Nephron (organoid): ENCODE results near the gene SEMA5B.
A peak's percentile ranks its signal among the peaks of the same experiment; 100 is the strongest.

Source experiments
- H3K27ac Mint-ChIP-seq, 3 experiments: 2 replicates each; pipeline ENCODE4 v1.8.0; 2020; ENCODE audit warnings: mixed read lengths in 3 of 3, mild to moderate bottlenecking in 2 of 3, moderate library complexity in 1 of 3
- H3K27me3 Mint-ChIP-seq: 2 replicates; pipeline ENCODE4 v1.8.0; 2021; ENCODE audit warnings: low read depth, mild to moderate bottlenecking, moderate library complexity, mixed read lengths
- H3K36me3 Mint-ChIP-seq: 2 replicates; pipeline ENCODE4 v1.8.0; 2020; ENCODE audit warnings: low read depth, mixed read lengths
- H3K4me1 Mint-ChIP-seq: 2 replicates; pipeline ENCODE4 v1.8.0; 2020; ENCODE audit warnings: mixed read lengths
- H3K4me3 Mint-ChIP-seq, 3 experiments: 2 replicates each; pipeline ENCODE4 v1.8.0; 2020; ENCODE audit warnings: mild to moderate bottlenecking in 3 of 3, mixed read lengths in 3 of 3, moderate library complexity in 2 of 3
- H3K9me3 Mint-ChIP-seq: 2 replicates; pipeline ENCODE4 v1.8.0; 2020; ENCODE audit warnings: mixed read lengths
- CTCF ChIP-seq, 3 experiments: fragments of 200-600 bp; sonication (generic); IDR thresholded peaks; one replicate each; pipeline ENCODE4 v1.5.0; 2021; ENCODE audit warnings: antibody characterized with exemption in 3 of 3; ENCODE audit not compliant: unreplicated experiment in 3 of 3

SEMA5B gene

GRCh38 chr3:123004201-123004918 lies 23.2 kb downstream of the SEMA5B start:
- Mint-ChIP-seq H3K27me3 (peaks cover 26% of the 10 kb centered on the region), H3K4me3 (no peak overlapping the region), H3K36me3 (no peaks in the 10 kb centered on the region), H3K27ac (no peak overlapping the region), H3K9me3 (no peaks in the 10 kb centered on the region), H3K4me1 (peaks cover 54% of the 10 kb centered on the region)
- TF ChIP-seq CTCF (IDR thresholded peaks at IDR 0.05; ENCODE audit: unreplicated experiment in 3 of 3): no peak

- no peak for TF ChIP-seq CTCF (IDR thresholded peaks at IDR 0.05; ENCODE audit: unreplicated experiment in 3 of 3)
- Mint-ChIP-seq H3K27me3 (peaks cover 30% of the 10 kb centered on the region), H3K27ac (no peak overlapping the region), H3K36me3 (no peaks in the 10 kb centered on the region), H3K4me1 (peaks cover 44% of the 10 kb centered on the region), H3K4me3 (no peak overlapping the region), H3K9me3 (no peaks in the 10 kb centered on the region)
These were observed 24.6 kb downstream of the SEMA5B start for GRCh38 chr3:123002749-123003497.

- H3K27me3 Mint-ChIP-seq: peaks cover 34% of the 10 kb centered on the region
- H3K4me3 Mint-ChIP-seq: no peak overlapping the region
- no peak for TF ChIP-seq CTCF (IDR thresholded peaks at IDR 0.05; ENCODE audit: unreplicated experiment in 3 of 3)
- H3K4me1 Mint-ChIP-seq: peaks cover 44% of the 10 kb centered on the region
- no peaks in the 10 kb centered on the region for H3K9me3 Mint-ChIP-seq
- H3K27ac Mint-ChIP-seq: no peak overlapping the region
- H3K36me3 Mint-ChIP-seq: no peaks in the 10 kb centered on the region
These were observed 25.3 kb downstream of the SEMA5B start for GRCh38 chr3:123002100-123002748.

GRCh38 chr3:122998856-122999255 lies 28.7 kb downstream of the SEMA5B start:
- Mint-ChIP-seq H3K9me3 (no peaks in the 10 kb centered on the region), H3K27ac (no peak overlapping the region), H3K36me3 (no peaks in the 10 kb centered on the region), H3K4me3 (no peak overlapping the region), H3K27me3 (peaks cover 31% of the 10 kb centered on the region), H3K4me1 (peaks cover 61% of the 10 kb centered on the region)
- TF ChIP-seq CTCF (IDR thresholded peaks at IDR 0.05; ENCODE audit: unreplicated experiment in 3 of 3): no peak

GRCh38 chr3:122998206-122998605 lies 29.4 kb downstream of the SEMA5B start:
- Mint-ChIP-seq H3K27ac (peak overlapping the region in 1 of 3 experiments; percentile 65), H3K4me3 (no peak overlapping the region), H3K27me3 (peaks cover 29% of the 10 kb centered on the region), H3K9me3 (no peaks in the 10 kb centered on the region), H3K36me3 (no peaks in the 10 kb centered on the region), H3K4me1 (peaks cover 67% of the 10 kb centered on the region)
- no peak for TF ChIP-seq CTCF (IDR thresholded peaks at IDR 0.05; ENCODE audit: unreplicated experiment in 3 of 3)
